ENCODE measurements around the gene GMDS.

- TF ChIP-seq CTCF (IDR thresholded peaks at IDR 0.05) (no peak), POLR2A (IDR thresholded peaks at IDR 0.05) (no peak)
Observed at GRCh38 chr6:1730882-1731281, 514.5 kb downstream of the GMDS start.

Data from Peyer's patch (tissue), 4 donors.